HG03280 (cell line): Measurements from ENCODE around the gene ERBB2.

Experiments
- ATAC-seq: cut with Tn5 transposase; IDR thresholded peaks from one replicate; pipeline ENCODE4 v1.9.1; 2021; ENCODE audit warnings: mild to moderate bottlenecking, moderate library complexity; ENCODE audit not compliant: unreplicated experiment

ERBB2 gene

DNA sequence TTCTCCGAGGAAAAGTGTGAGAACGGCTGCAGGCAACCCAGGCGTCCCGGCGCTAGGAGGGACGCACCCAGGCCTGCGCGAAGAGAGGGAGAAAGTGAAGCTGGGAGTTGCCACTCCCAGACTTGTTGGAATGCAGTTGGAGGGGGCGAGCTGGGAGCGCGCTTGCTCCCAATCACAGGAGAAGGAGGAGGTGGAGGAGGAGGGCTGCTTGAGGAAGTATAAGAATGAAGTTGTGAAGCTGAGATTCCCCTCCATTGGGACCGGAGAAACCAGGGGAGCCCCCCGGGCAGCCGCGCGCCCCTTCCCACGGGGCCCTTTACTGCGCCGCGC lies at the start of gene ERBB2:
Gene ERBB2 (plus strand): TSS at position 247 of the 330 bp plus-strand sequence. CDS start 175 bp downstream, outside the sequence.
- ATAC-seq: no peak

DNA sequence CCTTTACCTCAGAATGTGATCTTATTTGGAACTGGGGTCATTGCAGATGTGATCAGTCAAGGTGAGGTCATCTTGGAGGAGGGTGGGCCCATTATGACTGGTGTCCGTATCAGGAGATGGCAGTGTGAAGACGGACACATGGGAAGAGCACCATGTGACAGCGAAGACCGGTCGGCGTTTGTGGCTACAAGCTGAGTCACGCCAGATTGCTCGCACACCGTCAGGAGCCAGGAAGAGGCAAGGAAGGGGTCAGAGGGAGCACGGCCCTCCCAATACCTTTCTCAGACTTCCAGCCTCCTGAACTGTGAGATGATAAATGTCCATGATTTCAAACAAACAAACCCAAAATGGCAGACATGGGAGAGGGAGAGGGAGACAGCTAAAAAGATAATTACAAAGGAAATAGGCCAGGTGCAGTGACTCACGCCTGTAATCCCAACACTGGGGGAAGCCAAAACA lies 49.7 kb upstream of the ERBB2 start:
- ATAC-seq: no peak

DNA sequence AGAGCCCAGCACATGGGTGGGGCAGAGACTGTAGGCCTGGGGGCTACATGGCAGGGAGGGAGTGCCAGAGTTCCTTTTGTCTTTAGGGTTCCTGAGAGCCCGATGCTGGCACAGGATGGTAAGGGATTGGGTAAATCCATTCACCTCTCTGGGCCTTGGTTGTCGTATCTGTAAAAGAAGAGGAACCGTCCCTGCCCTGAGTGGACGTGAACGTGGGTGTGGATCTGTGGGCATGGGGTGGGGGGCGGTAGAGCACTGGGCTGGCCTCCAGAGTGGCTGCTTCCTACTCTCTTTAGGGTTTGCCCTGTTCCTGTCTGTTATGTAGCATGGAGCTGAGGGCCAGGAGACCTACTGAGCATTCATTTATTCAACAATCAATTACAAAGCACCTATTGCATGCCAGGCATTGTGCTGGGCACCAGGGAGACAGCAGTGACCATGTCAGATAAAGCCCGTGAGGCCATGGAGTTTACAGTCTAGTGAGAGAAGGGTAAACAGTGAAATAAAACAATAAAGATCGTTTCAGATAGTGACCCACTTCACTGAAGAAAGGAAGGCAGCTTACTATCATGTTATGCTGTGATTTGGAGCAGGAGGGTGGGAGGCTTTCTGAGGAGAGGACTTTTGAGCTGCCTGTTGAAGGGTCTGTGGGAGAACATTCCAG lies 47.8 kb upstream of the ERBB2 start:
- ATAC-seq: no peak

DNA sequence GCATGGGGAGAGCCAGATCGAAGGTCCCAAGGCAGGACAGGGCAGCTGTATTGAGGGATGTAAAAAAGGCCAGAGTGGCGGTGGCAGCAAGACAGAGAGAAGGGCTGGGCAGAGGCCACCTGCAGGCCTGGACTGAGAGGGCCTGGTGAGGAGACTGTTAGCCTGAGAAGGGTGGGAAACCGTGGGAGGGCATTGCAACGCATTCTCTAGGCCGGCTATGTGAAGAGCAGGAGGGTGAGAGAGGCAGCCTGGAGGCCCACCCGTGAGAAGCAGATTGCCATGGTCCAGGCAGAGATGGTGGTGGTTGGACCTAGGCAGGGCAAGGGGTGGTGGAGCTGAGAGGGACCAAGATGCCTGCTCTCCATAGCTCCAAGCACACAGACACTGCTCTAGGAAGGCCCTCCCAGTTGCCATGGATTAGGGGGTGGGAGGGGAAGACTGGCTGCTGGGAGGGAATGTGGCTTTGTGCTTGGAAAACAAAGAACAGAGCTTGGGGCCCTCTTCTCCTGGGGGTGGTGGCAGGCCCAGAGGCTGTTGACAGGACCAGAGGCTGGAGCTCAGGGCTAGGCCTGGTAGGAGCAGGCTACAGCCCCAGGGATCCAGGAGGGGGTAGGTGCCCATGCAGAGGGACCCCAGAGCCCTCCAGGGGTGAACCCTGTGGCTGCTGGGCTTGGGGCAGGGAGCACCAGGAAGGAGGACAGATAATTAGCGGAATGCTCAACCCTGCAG lies 47.1 kb upstream of the ERBB2 start:
- ATAC-seq: no peak

DNA sequence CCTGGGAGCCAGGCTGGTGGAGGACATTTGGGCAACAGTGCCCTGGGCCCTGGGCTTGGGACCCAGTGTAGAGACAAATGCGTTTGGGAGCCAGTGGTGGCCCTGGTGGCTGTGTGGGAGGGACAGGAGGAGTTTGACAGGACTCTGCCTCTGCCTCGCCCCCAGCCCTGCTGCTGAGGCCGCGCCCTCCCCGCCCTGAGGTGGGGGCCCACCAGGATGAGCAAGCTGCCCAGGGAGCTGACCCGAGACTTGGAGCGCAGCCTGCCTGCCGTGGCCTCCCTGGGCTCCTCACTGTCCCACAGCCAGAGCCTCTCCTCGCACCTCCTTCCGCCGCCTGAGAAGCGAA lies 46.6 kb upstream of the ERBB2 start:
- ATAC-seq: no peak

DNA sequence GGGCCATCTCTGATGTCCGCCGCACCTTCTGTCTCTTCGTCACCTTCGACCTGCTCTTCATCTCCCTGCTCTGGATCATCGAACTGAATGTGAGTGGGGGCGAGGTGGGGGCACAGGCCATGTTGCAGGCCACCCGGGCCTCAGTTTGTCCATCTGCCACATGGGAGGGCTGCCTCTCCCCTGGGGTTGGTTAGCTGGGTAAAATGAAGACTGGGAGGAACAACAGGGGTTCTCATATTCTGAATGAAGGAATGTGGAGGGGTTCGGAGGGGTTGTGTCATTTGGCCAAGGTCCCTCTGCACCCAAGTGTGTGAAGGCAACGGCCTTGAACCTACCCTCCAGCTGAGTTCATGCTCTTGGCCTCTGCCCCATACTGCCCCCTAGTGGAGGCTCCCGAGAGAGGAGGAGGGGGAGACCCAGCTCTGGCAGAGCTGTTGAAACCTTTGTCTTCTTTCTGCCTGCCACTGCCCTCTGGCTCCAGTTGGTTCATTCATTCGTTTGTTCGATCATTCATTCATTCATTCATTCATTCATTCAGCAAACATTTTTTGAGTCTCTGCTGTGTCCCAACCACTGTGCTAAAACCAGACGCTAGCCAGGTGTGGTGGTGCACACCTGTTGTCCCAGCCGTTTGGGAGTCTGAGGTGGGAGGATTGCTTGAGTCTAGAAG lies 46.1 kb upstream of the ERBB2 start:
- no peak for ATAC-seq

DNA sequence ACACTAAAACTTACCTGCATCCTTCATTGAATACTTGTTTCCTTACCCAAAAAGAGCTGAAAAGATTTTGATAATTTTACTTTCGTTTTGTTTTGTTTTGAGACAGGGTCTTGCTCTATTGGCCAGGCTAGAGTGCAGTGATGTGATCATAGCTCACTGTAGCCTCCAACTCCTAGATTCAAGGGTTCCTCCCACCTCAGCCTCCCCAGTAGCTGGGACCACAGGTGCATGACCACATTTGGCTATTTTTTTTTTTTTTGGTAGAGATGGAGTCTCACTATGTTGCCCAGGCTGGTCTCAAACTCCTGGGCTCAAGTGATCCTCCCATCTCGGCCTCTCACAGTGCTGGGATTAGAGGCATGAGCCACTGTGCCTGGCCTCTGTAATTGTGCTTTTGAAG lies 44.8 kb upstream of the ERBB2 start:
- no peak for ATAC-seq

DNA sequence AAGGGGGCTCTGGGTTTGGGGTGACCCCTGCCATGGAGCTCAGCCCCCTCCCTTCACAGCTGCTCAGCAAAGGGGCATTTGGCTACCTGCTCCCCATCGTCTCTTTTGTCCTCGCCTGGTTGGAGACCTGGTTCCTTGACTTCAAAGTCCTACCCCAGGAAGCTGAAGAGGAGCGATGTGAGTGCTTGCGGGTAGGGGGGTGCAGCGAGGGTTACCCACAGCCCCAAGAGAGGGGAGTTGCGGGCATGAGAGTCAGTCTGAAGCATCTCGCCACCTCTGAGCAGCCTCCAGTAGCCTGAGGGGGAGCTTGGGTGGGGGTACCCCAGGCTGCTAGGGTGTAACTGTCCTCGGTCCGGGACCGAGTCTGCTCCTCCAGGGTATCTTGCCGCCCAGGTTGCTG lies 41.5 kb upstream of the ERBB2 start:
- ATAC-seq: no peak

DNA sequence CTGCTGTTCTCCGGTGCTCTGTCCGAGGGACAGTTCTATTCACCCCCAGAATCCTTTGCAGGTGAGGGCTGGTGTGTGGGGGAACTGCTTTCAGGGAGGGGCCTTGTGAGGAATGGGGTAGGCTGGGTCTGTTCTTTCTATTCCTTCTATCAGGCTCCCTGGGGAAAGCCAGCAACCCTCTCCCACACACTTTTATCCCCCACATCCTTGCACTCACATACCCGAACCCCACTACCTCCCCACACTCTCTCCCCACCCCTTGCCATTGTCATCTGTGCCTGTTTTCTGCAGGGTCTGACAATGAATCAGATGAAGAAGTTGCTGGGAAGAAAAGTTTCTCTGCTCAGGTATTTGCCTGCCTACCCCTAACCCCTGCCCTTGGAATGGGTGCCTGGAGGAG lies 41.1 kb upstream of the ERBB2 start:
- ATAC-seq: no peak

DNA sequence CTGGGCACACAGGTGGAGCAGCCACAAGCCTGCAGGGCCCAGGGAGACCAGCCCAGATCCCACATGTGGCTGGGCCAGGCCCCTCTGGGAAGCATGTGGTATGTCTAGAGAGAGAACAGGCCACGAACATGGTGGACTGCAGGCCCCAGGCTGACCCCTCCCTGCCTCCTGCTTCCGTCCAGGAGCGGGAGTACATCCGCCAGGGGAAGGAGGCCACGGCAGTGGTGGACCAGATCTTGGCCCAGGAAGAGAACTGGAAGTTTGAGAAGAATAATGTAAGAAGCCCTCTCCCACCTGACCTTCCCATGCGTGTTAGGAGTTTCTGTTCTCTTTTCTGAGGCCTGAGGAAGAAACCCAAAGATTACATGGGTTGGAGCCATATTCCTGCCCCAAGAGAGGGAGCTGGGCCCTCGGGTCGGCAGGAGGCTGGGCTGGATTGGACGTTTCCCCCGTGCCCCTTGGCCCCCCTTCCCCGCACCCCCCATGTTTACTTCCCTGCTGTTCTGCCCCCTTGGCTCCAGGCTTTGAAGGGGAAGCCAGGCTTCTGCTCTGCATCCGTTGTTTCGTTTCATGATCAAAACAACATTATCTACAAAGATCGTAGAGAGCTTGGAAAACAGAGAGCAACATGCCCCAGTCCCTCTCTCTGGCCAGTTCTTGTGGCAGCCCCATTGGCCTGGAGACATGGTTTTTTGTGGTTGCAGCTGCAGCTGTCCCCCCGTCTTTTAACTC lies 40.4 kb upstream of the ERBB2 start:
- ATAC-seq: no peak

DNA sequence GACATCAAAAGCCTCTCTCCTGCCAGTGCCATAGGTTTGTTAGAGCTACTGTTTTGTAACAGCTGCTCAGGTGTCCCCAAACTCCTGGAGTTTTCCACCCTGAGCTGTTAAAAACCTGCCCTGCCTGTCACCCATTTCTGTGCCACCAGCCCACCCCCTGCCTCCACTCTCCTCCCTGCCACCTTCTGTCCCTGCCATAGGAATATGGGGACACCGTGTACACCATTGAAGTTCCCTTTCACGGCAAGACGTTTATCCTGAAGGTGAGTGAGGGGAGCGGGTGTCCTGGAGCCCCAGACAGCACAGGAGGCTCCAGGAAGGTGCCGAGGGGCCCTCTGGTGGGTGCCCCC lies 39.9 kb upstream of the ERBB2 start:
- no peak for ATAC-seq

DNA sequence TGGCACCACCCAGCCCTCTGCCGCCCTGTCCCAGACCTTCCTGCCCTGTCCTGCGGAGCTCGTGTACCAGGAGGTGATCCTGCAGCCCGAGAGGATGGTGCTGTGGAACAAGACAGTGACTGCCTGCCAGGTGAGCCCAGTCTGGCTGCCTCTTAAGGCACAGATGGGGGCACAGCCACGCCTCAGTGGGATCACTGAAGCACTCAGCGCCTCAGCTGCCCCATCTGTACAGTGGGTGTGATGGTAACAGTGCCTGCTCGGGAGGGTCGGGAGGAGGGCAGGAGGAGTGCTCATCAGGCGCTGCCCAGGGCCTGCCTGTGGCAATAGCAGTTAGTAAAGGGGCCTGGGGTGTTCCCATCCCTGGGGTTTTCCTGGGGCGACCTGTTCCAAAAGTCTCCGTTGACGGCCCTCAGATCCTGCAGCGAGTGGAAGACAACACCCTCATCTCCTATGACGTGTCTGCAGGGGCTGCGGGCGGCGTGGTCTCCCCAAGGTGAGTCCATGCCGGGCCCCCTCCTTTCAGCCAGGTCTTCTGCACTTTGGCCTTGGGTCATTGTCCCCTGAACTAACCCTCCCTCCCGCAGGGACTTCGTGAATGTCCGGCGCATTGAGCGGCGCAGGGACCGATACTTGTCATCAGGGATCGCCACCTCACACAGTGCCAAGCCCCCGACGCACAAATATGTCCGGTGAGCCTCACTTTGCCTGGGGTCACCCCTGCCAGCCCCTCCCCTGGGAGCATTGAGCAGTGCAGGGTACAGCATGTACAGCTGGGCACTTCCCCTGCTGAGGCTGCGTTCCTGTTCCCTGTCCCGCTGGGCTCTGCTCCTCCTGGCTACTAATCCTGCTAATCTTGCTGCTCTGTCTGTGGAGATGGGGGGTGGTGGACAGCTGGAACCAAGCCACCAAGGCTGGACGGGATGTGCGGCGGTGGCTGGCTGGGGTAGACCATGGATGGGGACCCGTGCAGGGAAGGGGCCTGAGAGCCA lies 39.2 kb upstream of the ERBB2 start:
- ATAC-seq: no peak

DNA sequence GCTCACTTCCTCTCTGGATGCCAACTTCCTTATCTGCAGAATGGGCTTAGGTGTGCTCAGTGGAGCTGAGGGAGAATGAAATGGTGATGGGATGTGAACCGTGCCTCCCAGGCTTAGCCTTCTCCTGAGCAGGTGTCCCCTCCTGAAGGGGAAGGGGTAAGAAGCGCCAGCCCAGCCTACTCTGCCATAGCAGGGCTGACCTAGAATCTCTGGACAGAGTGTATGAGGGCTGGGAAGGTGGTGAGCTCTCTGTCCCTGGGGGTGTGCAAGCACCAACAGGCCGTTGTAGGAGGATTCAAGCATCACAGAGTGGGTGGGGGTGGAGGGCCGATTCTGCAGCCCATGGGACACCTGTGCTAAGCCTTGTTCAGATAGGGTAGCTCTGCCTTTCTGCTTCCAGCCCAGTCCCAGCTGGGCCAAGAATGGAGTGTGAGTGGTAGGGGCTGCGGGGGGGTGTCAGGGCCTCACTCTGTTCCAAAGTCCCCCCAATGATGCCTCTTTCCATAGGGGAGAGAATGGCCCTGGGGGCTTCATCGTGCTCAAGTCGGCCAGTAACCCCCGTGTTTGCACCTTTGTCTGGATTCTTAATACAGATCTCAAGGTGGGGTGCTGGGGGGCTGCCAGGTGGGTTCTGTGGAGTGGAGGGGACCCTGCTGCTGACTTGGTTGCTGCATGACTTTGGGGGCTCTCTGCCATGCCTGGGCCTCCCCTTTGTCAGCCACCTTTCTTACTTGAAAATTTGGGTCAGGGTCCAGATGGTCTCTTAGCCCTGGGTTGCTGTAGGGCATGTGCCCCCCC lies 37.9 kb upstream of the ERBB2 start:
- ATAC-seq: no peak

DNA sequence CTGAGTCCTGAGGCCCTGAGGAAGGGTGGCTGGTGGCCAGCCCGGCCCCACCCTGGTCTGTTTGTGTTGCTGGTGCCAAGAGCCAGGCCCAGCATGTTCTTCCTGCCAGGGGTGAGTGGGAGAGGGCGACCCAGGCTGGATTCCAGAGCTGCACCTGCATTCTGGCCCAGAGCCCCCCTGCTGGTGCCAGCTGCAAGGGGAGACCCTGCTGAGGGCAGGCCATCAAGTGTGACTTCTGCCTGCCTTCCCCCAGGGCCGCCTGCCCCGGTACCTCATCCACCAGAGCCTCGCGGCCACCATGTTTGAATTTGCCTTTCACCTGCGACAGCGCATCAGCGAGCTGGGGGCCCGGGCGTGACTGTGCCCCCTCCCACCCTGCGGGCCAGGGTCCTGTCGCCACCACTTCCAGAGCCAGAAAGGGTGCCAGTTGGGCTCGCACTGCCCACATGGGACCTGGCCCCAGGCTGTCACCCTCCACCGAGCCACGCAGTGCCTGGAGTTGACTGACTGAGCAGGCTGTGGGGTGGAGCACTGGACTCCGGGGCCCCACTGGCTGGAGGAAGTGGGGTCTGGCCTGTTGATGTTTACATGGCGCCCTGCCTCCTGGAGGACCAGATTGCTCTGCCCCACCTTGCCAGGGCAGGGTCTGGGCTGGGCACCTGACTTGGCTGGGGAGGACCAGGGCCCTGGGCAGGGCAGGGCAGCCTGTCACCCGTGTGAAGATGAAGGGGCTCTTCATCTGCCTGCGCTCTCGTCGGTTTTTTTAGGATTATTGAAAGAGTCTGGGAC lies 37.1 kb upstream of the ERBB2 start:
- no peak for ATAC-seq

DNA sequence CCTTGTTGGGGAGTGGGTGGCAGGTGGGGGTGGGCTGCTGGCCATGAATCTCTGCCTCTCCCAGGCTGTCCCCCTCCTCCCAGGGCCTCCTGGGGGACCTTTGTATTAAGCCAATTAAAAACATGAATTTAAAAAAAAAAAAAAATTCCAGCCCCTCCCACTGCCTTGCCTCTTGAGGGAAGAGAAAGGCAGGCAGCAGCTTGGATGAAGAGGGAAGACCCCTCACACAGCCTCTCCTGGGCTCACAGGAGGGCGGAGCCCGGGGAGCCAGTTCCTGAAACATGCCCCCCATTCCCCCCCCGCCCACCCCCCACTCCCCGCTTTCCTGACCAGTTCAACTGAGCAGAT lies 36.5 kb upstream of the ERBB2 start:
- ATAC-seq: no peak

DNA sequence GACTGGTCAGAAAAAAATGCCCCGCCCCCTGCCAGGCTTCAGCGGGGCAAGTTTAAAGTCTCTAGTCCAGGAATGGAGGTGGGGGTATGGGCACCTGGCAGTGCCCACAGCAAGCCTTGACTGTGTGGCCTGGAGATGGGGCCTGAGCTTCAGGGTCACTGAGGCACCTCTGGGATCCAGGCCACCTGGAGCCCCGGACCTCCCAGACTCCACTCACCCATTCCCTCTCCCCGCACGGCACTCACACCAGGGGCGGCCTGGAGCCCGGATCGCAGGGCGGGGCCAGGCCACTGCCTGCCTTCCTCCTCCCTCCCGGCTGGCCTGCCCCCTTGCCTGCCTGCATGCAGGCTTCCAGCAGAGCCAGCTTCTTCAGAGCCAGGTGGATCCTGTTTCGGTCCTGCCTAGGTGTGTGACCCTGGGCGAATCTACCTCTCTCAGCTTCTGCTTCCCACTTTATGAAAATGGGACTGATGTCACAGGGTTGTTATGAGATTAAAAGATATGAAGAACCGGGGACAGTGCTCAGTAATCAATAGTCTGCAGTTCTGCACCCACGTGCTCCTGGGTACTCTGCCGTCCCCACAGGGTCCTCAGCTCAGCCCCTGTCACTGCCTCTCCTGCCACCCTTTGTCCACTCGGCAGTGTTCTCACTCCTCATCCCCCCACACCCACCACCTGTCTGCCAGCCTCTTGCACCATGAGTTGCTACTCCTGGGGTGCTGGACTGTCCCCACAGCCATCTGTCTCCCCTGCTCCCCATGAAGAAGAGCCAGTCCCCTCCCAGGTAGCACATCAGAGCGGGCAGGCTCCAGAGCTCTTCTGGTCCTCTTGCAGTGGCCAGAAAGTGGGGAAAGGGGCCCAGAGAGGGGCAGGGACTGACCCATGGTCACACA lies 35.9 kb upstream of the ERBB2 start:
- ATAC-seq: no peak

DNA sequence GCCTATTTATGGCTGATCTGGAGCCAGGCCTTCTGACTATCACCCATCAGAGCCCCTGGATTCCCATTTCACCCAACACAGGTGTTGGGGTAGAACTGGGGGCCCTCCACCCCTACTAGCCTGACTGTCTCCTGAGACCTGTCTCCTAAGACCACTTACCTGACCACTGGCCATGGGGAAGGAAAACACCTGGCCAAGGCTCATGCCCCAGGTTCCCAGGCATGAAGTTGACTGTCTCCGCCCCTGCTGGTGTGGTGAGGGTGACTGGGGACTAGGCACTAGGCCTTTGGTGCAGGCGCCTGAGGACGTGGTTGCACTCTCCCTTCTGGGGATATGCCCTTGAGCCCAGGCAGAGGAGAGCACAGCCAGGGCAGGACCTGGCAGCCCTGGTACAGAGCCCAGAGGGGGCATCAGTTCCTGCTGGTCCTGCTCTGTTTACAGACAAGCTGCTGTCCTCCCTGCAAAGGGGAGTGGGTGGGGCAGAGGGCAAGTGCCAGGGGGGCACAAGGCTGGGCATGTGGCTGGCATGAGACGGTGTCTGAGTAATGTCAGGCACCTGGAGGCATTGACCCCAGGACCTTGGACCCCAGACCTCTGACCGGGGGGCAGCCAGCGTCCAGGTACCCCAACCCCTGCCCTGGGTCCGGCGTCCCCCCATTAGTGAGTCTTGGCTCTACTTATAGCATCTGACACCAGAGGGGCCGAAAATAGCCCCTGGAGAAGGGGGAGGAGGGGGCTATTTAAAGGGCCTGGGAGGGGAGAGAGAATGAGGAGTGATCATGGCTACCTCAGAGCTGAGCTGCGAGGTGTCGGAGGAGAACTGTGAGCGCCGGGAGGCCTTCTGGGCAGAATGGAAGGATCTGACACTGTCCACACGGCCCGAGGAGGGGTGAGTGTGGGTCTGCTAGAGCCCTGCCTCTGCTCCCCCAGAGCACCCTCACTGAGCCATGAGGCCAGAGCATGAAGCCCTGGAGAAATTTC lies 35.0 kb upstream of the ERBB2 start, which contains the start of gene TCAP:
Gene TCAP (plus strand): TSS at position 769 of the 981 bp plus-strand sequence. CDS start 11 bp downstream, at position 780.
- ATAC-seq: no peak
